HEK293 (cell line): ENCODE data around the gene LRP8.

Experiments used
- HOXC10 ChIP-seq: sonication (generic); formaldehyde crosslinking; IDR thresholded peaks from 2 replicates; pipeline ENCODE4 v1.8.1; 2023; ENCODE audit warnings: mild to moderate bottlenecking, missing genetic modification reagents
- MYNN ChIP-seq: fragments of 450-650 bp; formaldehyde crosslinking; IDR thresholded peaks from 2 replicates; pipeline ENCODE4 v1.5.1; 2016; ENCODE audit warnings: missing biosample characterization, missing genetic modification characterization, borderline replicate concordance
- ZBTB20 ChIP-seq: fragments of 450-650 bp; formaldehyde crosslinking; IDR thresholded peaks from 2 replicates; pipeline ENCODE4 v1.5.1; 2016; ENCODE audit warnings: missing biosample characterization, missing genetic modification characterization
- ZNF10 ChIP-seq: fragments of 450-650 bp; formaldehyde crosslinking; IDR thresholded peaks from 2 replicates; pipeline ENCODE4 v1.5.1; 2017; ENCODE audit warnings: missing biosample characterization, missing genetic modification characterization
- ZNF555 ChIP-seq: fragments of 450-650 bp; formaldehyde crosslinking; conservative IDR thresholded peaks from 2 replicates; pipeline ENCODE4 v1.5.1; 2017; ENCODE audit warnings: missing biosample characterization, mild to moderate bottlenecking, missing genetic modification characterization, inconsistent platforms
- ZNF768 ChIP-seq: fragments of 450-650 bp; formaldehyde crosslinking; IDR thresholded peaks from 2 replicates; pipeline ENCODE4 v1.5.1; 2018; ENCODE audit warnings: missing biosample characterization, mild to moderate bottlenecking, missing genetic modification characterization
- TF ChIP-seq, protein P1 (sequence below): fragments of 450-650 bp; formaldehyde crosslinking; IDR thresholded peaks from 2 replicates; pipeline ENCODE4 v1.5.1; 2016; ENCODE audit warnings: missing biosample characterization, missing genetic modification characterization

DNA sequence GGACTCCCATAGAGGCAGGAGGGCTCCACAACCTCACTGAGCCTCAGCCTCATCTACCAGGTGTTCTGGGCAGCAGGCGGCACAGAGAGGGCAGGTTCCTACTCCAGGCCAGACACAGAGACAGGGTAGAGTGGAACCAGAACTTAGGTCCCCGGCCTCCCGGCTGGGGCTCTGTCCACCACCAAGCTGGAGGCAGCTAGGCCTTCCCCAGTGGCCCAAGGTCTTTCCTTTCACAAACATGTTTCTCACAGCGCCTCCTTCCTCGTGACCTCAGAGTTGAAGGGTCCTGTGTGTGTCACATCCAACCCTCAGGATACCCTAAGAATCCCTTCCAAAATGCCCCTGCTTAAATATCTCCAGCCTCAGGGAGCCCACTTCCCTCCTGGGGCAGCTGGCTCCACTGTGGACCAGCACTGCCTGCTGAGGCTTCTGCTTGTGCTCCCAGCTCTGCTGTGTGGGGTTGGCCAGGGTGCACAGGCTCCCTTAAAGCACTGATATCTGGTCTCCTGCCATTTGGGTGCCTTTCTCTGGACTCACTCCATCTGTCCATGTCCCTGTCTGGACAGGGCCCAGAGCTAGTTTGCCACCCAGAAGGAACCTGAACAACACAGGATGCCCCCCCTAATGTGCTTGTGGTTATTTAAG is 56.3 kb downstream of the LRP8 start:
- no peak for TF ChIP-seq ZNF555 (tag by site-specific recombination)
- no peak for TF ChIP-seq ZBTB20 (tag by site-specific recombination)
- no peak for TF ChIP-seq ZNF10 (tag by site-specific recombination)
- no peak for TF ChIP-seq MYNN
- TF ChIP-seq, protein P1, sequence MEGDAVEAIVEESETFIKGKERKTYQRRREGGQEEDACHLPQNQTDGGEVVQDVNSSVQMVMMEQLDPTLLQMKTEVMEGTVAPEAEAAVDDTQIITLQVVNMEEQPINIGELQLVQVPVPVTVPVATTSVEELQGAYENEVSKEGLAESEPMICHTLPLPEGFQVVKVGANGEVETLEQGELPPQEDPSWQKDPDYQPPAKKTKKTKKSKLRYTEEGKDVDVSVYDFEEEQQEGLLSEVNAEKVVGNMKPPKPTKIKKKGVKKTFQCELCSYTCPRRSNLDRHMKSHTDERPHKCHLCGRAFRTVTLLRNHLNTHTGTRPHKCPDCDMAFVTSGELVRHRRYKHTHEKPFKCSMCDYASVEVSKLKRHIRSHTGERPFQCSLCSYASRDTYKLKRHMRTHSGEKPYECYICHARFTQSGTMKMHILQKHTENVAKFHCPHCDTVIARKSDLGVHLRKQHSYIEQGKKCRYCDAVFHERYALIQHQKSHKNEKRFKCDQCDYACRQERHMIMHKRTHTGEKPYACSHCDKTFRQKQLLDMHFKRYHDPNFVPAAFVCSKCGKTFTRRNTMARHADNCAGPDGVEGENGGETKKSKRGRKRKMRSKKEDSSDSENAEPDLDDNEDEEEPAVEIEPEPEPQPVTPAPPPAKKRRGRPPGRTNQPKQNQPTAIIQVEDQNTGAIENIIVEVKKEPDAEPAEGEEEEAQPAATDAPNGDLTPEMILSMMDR (tag by site-specific recombination), result no peak
- no peak for TF ChIP-seq HOXC10 (CRISPR knock-in tag)
- TF ChIP-seq ZNF768, result no peak
